ENCODE measurements around the gene KLHL29. TPM values are rescaled to one million over a fixed set of nuclear protein-coding genes. Genes with fewer than 3 reads are reported as not detected.

KLHL29 gene
- polyA plus RNA-seq, 1 donor = 11.9 TPM

DNA sequence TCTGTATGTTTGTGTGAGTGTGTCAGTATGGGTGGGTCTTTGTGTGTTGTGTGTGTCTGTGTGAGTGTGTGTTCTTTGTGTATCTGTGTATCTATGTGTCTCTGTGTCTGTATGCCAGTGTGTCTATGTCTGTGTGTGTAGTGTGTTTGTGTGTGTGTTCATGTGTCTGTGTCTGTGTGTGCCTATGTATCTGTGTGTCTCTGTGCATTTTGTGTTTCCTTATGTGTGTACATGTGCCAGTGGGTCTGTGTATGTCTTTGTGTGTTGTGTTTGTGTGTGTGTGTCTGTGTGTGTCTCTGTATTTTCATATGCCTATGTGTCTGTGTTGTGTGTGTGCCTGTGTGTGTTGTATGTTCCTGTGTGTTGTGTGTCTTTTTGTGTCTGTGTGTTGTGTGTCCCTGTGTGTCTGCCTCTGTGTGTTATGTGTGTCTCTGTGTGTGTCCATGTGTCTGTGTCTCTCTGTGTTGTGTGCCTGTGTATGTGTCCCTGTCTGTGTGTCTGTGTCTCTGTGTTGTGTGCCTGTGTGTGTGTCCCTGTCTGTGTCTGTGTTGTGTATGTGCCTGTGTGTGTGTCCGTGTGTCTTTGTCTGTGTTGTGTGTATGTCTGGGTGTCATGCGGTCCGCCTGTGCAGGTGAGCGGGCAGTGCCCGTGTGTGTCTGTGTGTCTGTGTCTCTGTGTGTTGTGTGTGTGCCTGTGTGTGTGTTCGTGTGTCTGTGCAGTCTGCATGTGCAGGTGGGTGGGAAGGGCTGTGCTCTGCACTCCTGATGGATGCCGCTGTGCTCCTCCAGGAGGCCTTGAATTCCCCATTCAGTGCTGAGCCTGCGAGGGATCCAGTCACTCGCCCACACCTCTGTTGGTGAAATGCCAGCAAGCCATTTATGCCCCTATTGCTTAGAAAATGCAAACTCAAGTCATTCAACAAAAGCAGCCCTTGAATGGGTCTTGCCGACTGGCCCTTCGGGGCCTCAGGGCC, 37.4 kb downstream of the KLHL29 start:
- no peak for DNase-seq

DNA sequence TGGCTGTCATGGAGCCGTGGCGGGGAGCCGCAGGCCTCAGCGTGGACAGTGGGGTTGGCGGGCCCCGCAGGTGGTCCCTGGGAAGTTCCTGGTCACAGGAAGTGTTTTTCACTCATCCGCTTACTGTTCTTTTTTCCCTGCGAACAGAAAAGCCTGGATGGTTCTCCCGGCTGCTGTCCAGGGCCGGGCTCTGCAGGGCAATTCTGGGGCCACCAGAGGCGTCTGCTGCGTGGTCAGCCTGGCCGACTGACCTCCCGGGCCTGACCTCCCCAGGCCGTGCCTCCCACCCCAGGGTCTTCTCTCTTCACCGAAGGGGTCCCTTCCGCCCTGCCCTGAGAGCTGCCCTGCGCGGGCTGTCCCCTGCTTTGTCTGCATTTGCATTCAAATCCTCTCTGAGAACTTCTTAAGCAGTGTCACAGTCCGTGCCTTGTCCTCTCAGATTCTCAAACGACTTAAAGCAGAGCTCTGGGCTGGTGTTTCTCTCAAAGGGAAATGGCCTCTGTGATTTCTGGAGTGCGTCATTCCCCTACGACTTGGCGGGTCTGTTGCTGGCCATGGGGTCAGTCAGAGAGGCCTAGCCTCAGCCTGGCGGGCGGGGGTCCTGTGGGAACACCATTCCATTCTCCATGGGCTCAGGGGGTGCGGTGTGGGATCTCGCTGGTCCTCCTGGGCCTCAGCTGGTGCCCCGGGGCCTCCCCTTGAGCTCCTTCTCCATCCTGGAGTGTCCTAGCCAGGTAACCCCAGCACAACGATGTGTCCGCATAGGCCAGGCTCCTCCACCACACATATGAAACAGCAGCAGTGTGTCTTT, 38.3 kb downstream of the KLHL29 start:
- no peak for DNase-seq

DNA sequence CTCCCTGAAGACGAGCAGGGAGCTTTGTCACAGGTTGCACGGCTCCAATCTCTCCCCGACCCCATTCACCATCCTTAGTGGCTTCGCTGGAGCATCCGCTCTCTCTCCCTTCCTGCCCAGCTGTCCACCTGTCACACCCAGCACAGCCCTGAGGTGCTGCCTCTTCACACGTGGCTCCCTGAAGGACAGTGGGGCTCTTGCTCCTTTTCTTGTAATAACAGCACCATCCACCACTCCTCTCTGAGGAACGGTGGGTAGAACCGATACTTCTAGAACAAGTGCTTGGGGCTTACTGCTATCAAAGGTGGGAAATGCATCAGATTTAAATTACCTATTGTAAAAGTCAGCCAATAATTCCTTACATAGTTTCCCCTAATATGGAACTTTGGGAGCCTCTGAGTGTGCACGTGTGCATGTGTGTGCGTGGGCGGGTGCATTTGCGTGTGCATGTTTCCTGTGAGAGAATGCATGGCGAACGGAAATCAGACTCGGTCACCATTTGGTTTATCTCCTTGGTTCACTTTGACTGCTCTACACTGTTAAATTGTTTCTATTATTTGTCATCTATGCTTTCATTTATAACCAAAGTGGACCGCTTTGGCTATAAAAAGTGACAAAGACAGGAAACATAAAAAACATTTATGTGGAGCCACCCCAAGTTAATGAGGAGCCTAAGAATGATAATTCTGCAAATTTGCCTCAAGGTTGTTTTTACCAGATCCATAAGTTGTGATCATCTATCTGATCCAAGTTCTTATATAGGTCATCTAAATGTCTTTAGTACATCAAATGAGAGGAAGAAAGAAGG, 39.1 kb downstream of the KLHL29 start:
- peak; percentile 42 for DNase-seq

- DNase-seq = no peak
Observed at GRCh38 chr2:23425338-23425871, 40.4 kb downstream of the KLHL29 start.

DNA sequence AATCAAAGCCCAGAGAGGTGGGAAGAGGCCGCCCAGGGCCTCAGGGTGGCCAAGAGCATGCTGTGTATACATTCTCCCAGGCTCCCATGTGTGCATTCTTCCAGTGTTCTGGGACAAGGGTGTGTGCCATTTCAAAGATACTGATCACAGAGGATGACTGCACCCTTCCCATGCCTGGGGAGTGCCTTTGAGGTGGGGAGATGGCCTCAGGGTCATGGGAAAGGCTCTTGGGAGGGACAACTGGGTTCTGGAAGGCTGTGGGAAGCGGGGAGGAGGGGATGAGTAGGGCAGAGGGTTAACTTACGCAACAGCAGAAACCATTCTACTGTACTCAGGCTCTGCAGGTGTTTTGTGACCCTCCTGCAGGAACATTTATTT, 40.9 kb downstream of the KLHL29 start:
- no peak for DNase-seq

DNA sequence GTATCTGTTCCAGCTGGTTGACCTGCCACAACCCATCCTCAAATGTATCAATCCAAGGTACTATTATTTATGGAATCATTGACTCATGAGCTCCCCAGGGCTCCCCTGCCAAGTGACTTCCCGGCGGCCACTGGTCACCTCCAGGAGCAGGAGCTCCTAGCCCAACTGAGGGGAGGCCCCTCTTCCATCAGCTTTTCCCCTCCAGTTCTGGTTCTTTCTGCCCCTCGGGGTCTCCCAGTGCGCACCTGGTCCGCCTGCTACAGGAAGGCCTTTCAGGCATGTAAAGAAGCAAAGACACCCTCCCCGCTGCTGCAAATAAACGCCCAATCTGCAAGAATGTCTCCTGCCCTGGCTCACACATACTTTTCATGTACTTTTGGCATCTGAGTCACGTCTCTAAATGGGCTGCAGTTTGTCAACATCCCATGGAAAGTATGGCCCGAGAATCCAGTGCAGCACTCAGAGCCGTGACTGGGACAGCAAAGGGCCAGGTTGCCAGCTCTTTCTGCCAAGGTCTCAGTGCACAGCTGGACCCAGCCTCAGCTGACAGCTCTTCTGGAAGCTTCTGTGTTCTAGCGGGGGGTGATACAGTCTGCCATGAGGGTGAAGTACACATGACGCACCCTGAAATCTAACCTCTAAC, 41.4 kb downstream of the KLHL29 start:
- no peak for DNase-seq

DNA sequence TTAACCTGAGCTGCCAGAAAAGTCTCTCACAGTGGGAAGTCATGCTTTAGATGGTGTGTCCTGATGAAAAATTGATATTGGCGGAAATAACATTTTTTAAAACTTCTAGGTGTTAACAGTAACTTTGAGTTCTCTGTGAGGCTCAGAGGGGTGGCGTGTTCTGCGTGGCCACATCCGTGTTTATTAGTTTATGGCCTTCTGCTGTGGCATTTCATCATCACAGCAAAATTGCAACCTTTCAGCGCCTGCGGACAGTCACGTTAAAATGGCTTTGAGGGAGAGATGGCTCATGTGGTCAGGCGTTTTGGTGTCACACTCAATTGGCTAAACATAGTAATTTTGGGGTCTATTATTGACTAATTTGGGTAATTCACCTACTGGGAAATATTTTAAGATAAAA, 42.4 kb downstream of the KLHL29 start:
- DNase-seq = no peak

DNA sequence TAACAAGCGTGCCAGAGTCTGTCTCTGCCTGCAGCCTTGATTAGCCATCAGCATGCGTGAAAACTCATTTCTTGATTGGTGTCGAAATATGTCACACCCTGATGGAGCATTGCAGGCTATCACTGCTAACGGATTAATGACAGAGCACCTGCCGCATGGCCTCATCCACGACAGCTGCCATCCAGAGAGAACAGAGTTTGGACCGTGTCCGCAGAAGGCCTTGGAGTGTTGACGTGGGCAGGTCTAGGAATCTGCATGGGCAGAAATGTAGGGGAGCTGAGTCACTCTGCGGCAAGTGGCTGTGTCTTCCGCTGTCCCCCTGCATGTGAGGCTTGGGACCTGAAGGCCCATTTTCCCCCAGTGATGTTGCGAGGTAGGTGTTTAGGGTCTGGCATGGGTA, 43.0 kb downstream of the KLHL29 start:
- DNase-seq = no peak

GRCh38 chr2:23429036-23429435, 44.1 kb downstream of the KLHL29 start:
- no peak for DNase-seq

GRCh38 chr2:23430263-23430662, 45.3 kb downstream of the KLHL29 start:
- DNase-seq = no peak

- no peak for DNase-seq
Observed at GRCh38 chr2:23432531-23432930, 47.6 kb downstream of the KLHL29 start.

DNA sequence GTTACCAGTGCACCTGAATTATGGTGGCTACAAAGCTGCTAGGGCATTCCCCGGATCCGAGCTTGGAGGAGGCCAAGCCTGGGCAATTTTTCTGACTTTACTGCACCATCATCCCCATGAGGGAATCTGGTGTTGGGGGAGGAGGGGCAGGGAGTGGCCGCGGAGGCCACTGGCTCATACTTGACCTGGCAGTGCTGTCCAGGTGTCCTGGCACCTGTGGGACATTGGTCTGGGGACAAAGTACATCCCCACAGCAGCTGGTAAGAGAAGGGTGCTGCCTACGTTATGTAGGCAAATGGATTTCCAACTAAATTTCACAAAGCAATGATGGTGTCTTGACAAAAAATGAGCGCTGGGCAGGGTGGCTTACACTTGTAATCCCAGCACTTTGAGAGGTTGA, 48.3 kb downstream of the KLHL29 start:
- no peak for DNase-seq

DNA sequence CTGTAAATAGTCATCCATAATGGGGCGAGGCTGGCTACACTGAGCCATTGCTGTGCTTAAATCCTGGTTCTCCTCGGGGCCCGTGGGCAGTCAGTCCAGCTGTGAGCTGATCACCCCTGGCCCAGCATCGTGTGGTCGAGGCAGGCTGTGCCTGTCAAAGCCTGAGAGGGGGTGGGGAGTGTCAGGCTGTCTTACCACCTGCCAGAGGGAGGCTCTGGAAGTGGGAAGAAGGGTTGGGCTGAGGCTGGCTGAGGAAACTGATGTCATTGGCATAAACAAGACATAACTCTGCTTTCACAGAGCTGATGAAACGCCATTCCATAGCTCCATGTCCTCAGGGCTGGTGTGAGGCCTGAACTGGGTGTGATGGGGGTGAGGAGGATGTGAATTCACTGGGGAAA, 49.7 kb downstream of the KLHL29 start:
- no peak for DNase-seq

GRCh38 chr2:23435250-23436035, 50.5 kb downstream of the KLHL29 start:
- DNase-seq = no peak

DNA sequence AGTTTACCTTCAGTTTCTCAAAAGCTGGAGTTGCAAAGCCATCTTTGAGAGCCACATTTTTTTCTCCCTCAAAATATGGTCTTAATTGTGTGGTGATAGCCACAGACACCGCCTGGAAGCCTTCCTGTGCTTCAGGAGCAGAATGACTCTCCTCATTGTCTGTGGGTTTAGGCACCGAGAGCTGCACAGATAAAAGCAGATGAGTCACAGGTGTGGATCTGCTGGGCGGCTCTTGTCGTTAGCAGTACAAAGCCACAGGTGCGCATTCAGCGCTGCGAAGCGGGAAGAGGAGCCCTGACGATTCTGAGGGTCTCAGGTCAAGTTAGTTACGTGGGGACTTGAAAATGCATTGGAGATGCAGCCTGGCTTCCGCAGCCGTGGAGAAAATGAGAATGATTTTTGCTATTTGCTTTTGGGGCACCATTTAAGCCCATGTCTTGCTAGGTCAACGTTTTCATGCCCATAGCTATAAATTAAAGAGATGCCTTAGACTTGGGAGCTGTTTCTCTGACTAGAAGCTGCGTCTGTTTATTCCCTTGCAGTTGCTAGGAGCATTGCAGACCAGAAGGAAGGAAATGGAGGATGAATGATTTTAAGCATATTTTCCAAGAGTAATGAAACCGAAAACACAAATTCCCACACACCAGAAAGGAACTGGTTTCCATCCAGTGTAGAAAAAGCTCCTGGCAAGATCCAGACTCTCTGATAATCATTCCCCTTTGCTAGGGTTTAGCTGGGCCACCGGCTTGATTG, 51.5 kb downstream of the KLHL29 start:
- no peak for DNase-seq

DNA sequence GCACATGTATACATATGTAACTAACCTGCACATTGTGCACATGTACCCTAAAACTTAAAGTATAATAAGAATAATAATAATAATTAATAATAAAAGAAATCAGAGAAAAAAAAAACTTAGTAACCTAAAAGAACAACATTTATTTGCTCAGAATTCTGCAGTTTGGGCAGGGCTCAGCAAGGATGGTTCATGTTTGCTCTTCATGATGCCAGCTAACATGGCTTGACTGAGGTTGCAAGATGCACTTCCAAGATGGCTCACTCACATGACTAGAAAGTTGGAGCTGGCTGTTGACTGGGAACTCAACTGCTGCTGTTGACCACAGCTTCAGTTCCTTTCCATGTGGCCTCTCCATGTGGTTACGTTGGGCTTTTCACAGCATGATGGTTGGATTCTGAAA, 56.4 kb downstream of the KLHL29 start:
- DNase-seq = no peak

DNA sequence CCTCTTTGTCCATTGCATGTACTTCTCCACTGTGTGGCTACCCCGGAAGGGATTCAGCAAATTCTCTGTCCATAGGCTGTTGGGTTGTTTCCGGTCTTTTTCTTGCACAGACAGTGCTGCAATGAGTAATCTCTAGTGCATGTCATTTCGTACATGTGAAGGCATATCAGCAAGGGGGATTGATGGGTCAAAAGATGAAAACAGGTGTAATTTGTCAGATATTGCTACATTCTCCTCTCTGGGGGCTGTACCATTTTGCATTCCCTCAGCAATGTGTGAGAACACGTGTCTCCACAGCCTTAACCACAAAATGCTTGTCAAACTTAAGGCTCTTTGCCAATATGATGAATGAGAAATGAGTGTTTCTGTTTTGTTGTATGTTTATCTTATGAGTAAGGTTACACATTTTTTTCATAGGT, 60.5 kb downstream of the KLHL29 start:
- no peak for DNase-seq

- no peak for DNase-seq
Observed at GRCh38 chr2:23446916-23447315, 61.9 kb downstream of the KLHL29 start.

- no peak for DNase-seq
Observed at GRCh38 chr2:23447405-23447804, 62.4 kb downstream of the KLHL29 start.

DNA sequence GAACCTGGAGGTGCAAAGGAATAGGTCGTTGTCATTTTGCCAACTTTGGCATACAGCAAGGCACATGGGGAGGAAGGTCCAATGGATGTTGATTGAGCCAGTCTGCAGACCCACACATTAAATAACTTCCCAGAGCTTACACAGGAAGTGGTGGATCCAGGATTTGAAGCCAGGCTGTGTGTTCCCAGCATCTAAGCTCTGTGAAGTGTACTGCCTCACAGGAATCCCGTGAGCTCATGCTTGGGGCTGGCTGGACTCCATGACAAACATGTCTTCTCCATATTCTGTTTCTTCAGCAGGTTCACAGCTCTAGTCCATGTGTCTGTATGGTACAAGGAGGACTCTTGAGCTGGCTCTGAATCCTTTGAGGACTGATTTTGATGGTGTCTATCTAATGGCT, 63.9 kb downstream of the KLHL29 start:
- no peak for DNase-seq
